DMS53 (cell line): ENCODE data around the gene OLR1.

ENCODE experiments used
- DNase-seq: peaks from one replicate; lab custom pipeline; 2025; lab: John Stamatoyannopoulos, UW

Gene OLR1

GRCh38 chr12:10153271-10154144 is 18.4 kb downstream of the OLR1 start:
- peak; percentile 94 for DNase-seq

DNA sequence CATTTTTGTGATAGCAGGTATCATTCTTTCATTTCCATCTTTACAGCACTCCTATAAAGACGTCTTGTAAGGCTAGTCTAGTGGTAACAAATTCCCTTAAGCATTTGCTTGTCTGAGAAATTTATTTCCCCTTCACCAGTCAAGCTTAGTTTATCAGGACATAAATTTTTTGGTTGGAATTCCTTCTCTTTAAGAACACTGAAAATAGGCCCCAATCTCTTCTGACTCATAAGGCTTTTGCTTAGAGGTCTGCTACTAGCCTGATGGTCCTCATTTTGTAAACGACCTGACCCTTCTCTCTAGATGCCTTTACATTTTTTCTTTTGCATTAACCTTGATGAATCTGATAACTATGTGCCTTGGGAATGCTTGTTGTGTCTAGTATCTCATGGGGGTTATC is 20.3 kb downstream of the OLR1 start:
- DNase-seq, result no peak

GRCh38 chr12:10147714-10148403 is 24.1 kb downstream of the OLR1 start:
- no peak for DNase-seq

GRCh38 chr12:10142976-10143589 is 28.8 kb downstream of the OLR1 start:
- no peak for DNase-seq

- peak; percentile 89 for DNase-seq
Observed at GRCh38 chr12:10140001-10140400, 31.9 kb downstream of the OLR1 start.

GRCh38 chr12:10136637-10137205 is 35.2 kb downstream of the OLR1 start:
- no peak for DNase-seq

DNA sequence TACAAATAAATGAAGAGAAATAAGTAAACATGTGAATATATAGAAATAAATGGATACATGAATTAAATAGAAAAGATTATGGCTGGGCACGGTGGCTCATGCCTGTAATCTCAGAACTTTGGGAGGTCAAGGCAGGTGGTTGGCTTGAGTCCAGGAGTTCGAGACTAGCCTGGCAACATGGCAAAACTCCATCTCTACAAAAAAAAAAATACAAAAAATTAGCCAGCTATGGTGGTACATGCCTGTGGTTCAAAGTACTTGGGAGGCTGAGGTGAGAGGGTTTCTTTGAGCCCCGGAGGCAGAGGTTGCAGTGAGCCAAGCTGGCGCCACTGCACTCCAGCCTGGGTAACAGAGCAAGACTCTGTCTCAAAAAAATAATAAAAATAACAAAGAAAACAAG is 36.8 kb downstream of the OLR1 start:
- DNase-seq, result no peak

GRCh38 chr12:10132850-10133370 is 39.0 kb downstream of the OLR1 start:
- no peak for DNase-seq

- no peak for DNase-seq
Observed at GRCh38 chr12:10131111-10131690, 40.7 kb downstream of the OLR1 start.

GRCh38 chr12:10130042-10130441 is 41.9 kb downstream of the OLR1 start, which contains the start of gene CLEC7A:
CLEC7A (minus strand) TSS chr12:10130199; CDS start chr12:10130082, 117 bp downstream.
- DNase-seq, result peak; percentile 52

GRCh38 chr12:10128687-10129086 is 43.2 kb downstream of the OLR1 start:
- no peak for DNase-seq

DNA sequence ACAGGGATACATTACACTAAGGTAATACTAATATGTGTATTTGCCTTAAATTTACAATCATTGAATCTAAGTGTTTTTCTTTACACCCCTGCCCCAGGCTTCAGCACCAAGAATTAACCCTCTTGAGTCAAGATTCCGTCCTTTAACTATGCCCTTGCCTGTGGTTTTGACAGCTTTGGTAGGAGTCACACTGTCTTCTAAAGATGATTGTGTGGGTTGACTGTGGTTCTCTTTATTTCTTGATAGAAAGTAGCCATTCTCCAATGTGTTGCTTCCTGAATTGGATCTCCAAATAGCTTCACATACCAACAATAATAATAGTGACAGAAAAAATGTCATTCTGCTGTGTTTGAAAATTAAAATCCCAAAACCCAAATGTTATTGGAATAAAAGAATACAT is 45.5 kb downstream of the OLR1 start:
- no peak for DNase-seq

DNA sequence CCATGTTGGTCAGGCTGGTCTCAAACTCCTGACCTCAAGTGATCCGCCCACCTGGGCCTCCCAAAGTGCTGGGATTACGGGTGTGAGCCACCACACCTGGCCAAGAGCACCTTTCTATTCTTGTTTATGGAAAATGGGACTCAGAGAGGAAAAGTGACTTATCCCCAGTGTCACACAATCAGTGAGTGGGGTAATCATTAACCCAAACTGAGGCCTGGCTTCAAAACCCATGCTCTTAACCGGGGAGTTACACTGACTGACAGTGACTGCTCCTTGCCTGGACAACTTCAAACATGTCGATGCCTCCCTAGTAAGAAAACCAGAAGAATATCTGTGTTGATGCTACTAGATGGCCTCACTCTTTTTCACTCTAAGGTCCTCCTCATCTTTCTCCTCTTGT is 49.2 kb downstream of the OLR1 start:
- peak; percentile 66 for DNase-seq

- no peak for DNase-seq
Observed at GRCh38 chr12:10121278-10121677, 50.7 kb downstream of the OLR1 start.

- no peak for DNase-seq
Observed at GRCh38 chr12:10119066-10119465, 52.9 kb downstream of the OLR1 start.

DNA sequence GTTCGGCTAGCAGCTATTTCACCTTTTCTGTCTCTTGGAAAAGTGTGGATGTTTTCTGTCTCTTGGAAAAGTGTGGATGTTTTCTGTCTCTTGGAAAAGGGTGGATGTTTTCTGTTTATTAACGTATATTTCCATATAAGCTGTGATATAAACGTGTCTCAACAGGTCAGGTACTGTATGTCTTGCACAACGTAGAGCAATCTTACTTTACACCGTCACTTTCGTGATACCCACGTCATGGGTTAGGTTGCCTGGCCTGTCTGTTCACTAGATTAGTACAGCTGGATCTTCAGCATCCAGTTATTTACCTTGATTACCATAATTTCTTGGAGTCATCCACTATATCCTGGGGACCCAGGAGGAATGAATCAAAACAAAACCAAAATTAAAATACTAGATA is 56.0 kb downstream of the OLR1 start:
- DNase-seq, result no peak

DNA sequence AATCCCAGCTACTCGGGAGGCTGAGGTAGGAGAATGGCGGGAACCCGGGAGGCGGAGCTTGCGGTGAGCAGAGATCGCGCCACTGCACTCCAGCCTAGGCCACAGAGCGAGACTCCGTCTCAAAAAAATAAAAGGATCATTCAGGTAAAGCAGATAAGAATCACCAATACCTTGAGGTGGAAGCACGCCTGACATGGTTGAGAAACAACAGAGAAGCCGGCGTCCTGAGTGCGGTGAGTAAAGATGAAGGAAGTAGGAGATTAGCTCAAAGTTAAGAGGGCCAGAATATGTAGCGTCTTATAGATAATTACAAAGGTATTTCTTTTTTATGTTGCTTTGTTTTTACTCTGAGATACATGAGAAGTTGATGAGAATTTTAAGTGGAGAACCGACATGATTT is 56.6 kb downstream of the OLR1 start:
- no peak for DNase-seq

DNA sequence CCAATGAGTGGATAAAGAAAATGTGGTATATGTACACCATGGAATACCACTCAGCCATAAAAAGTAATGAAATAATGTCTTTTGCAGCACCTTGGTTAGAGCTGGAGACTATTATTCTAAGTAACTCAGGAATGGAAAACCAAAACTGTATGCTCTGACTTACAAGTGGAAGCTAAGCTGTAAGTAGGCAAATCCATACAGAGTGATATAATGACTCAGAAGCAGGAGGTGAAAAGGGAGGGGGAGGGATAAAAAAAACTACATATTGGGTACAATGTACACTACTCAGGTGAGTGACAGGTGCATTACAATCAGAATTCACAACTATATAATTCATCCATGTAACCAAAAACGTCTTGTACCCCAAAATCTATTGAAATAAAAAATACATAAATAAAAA is 58.0 kb downstream of the OLR1 start:
- peak; percentile 71 for DNase-seq

- DNase-seq, result peak; percentile 35
Observed at GRCh38 chr12:10113075-10113474, 58.9 kb downstream of the OLR1 start.

- no peak for DNase-seq
Observed at GRCh38 chr12:10111451-10111850, 60.5 kb downstream of the OLR1 start.

DNA sequence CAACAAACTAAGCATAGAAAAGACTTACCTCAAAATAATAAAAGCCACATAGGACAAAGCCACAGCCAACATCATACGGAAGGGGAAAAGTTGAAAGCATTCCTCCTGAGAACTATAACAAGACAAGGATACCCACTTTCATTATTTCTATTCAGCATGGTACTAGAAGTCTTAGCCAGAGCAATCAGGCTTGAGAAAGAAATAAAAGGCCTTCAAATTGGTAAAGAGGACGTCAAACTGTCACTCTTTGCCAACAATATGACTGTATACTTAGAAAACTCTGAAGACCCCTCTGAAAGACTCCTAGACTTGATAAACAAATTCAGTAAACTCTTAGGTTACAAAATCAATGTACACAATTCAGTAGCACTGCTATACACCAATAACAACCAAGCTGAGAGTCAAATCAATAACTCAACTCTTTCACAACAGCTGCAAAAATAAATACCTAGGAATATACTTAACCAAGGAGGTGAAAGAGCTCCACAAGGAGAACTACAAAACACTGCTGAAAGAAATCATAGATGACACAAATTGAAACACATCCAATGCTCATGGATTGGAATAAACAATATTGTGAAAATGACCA is 61.6 kb downstream of the OLR1 start:
- no peak for DNase-seq
